Effector memory CD4-positive, alpha-beta T cell (primary cell): ENCODE data around the gene PTPRM.

Experiments
- DNase-seq, 3 donors: peaks; one replicate each; pipeline ENCODE4 v3.0.0-alpha.2; 2020
- H3K27ac ChIP-seq: 2 replicates; pipeline ENCODE4 v1.7.0; 2013; ENCODE audit warnings: mild to moderate bottlenecking, low read length, moderate library complexity; ENCODE audit not compliant: insufficient read depth, poor library complexity, severe bottlenecking
- H3K27me3 ChIP-seq: replicated peaks from 2 replicates; pipeline ENCODE4 v1.7.0; 2013; ENCODE audit warnings: mild to moderate bottlenecking, low read length; ENCODE audit not compliant: insufficient read depth, control insufficient read depth, poor library complexity, severe bottlenecking
- H3K36me3 ChIP-seq: 2 replicates; pipeline ENCODE4 v1.7.0; 2013; ENCODE audit warnings: mild to moderate bottlenecking, low read length, moderate library complexity; ENCODE audit not compliant: control insufficient read depth, insufficient read depth
- H3K4me1 ChIP-seq: 2 replicates; pipeline ENCODE4 v1.7.0; 2013; ENCODE audit warnings: low read length, mild to moderate bottlenecking; ENCODE audit not compliant: control insufficient read depth, insufficient read depth, poor library complexity, severe bottlenecking
- H3K4me3 ChIP-seq: 2 replicates; pipeline ENCODE4 v1.7.0; 2013; ENCODE audit warnings: low read length, low read depth, mild to moderate bottlenecking; ENCODE audit not compliant: insufficient read depth, poor library complexity, severe bottlenecking
- H3K9me3 ChIP-seq: 2 replicates; pipeline ENCODE4 v1.7.0; 2013; ENCODE audit warnings: mild to moderate bottlenecking, low read length, moderate library complexity; ENCODE audit not compliant: control insufficient read depth

Gene PTPRM

GRCh38 chr18:8175501-8176061, 608.5 kb downstream of the PTPRM start:
- DNase-seq = no peak
- H3K27ac ChIP-seq = no peak overlapping the region
- H3K4me3 ChIP-seq = no peak overlapping the region
- H3K4me1 ChIP-seq = no peaks in the 10 kb centered on the region
- H3K36me3 ChIP-seq = no peaks in the 10 kb centered on the region
- H3K27me3 ChIP-seq = no peaks in the 10 kb centered on the region
- H3K9me3 ChIP-seq = no peaks in the 10 kb centered on the region

- no peak for DNase-seq
- Histone ChIP-seq H3K4me3 (no peak overlapping the region), H3K27me3 (no peaks in the 10 kb centered on the region), H3K27ac (no peak overlapping the region), H3K4me1 (no peaks in the 10 kb centered on the region), H3K9me3 (no peaks in the 10 kb centered on the region), H3K36me3 (no peaks in the 10 kb centered on the region)
Observed at GRCh38 chr18:8176109-8176508, 609.0 kb downstream of the PTPRM start.

GRCh38 chr18:8176554-8176953, 609.4 kb downstream of the PTPRM start:
- no peaks in the 10 kb centered on the region for H3K36me3 ChIP-seq
- H3K4me1 ChIP-seq = no peaks in the 10 kb centered on the region
- H3K4me3 ChIP-seq = no peak overlapping the region
- no peaks in the 10 kb centered on the region for H3K9me3 ChIP-seq
- H3K27ac ChIP-seq = no peak overlapping the region
- H3K27me3 ChIP-seq = no peaks in the 10 kb centered on the region
- no peak for DNase-seq

- Histone ChIP-seq H3K9me3 (no peaks in the 10 kb centered on the region), H3K36me3 (no peaks in the 10 kb centered on the region), H3K27ac (no peak overlapping the region), H3K4me3 (no peak overlapping the region), H3K27me3 (no peaks in the 10 kb centered on the region), H3K4me1 (no peaks in the 10 kb centered on the region)
- no peak for DNase-seq
Observed at GRCh38 chr18:8177330-8178016, 610.4 kb downstream of the PTPRM start.

- no peaks in the 10 kb centered on the region for H3K36me3 ChIP-seq
- no peak overlapping the region for H3K27ac ChIP-seq
- H3K4me1 ChIP-seq = no peaks in the 10 kb centered on the region
- no peak for DNase-seq
- no peaks in the 10 kb centered on the region for H3K9me3 ChIP-seq
- no peaks in the 10 kb centered on the region for H3K27me3 ChIP-seq
- H3K4me3 ChIP-seq = no peak overlapping the region
Observed at GRCh38 chr18:8186413-8186812, 619.3 kb downstream of the PTPRM start.

GRCh38 chr18:8188184-8188583, 621.1 kb downstream of the PTPRM start:
- no peak overlapping the region for H3K4me3 ChIP-seq
- H3K27ac ChIP-seq = no peak overlapping the region
- H3K36me3 ChIP-seq = no peaks in the 10 kb centered on the region
- no peaks in the 10 kb centered on the region for H3K9me3 ChIP-seq
- no peak for DNase-seq
- H3K4me1 ChIP-seq = no peaks in the 10 kb centered on the region
- no peaks in the 10 kb centered on the region for H3K27me3 ChIP-seq

GRCh38 chr18:8190980-8191379, 623.9 kb downstream of the PTPRM start:
- no peak overlapping the region for H3K4me3 ChIP-seq
- no peaks in the 10 kb centered on the region for H3K27me3 ChIP-seq
- H3K9me3 ChIP-seq = no peaks in the 10 kb centered on the region
- H3K36me3 ChIP-seq = no peaks in the 10 kb centered on the region
- no peak overlapping the region for H3K27ac ChIP-seq
- H3K4me1 ChIP-seq = no peaks in the 10 kb centered on the region
- no peak for DNase-seq

GRCh38 chr18:8194431-8194830, 627.3 kb downstream of the PTPRM start:
- Histone ChIP-seq H3K27me3 (no peaks in the 10 kb centered on the region), H3K4me3 (no peak overlapping the region), H3K27ac (no peak overlapping the region), H3K9me3 (no peaks in the 10 kb centered on the region), H3K4me1 (no peaks in the 10 kb centered on the region), H3K36me3 (no peaks in the 10 kb centered on the region)
- DNase-seq = no peak

GRCh38 chr18:8196238-8196637, 629.1 kb downstream of the PTPRM start:
- Histone ChIP-seq H3K27me3 (no peaks in the 10 kb centered on the region), H3K36me3 (no peaks in the 10 kb centered on the region), H3K9me3 (no peaks in the 10 kb centered on the region), H3K4me1 (no peaks in the 10 kb centered on the region), H3K4me3 (no peak overlapping the region), H3K27ac (no peak overlapping the region)
- no peak for DNase-seq

- Histone ChIP-seq H3K9me3 (no peaks in the 10 kb centered on the region), H3K27me3 (no peaks in the 10 kb centered on the region), H3K27ac (no peak overlapping the region), H3K4me3 (no peak overlapping the region), H3K36me3 (no peaks in the 10 kb centered on the region), H3K4me1 (no peaks in the 10 kb centered on the region)
- no peak for DNase-seq
Observed at GRCh38 chr18:8197499-8197898, 630.4 kb downstream of the PTPRM start.
